KG1 (cell line): ENCODE measurements around the gene NDUFS8.

Experiments used
- DNase-seq: peaks from one replicate; lab custom pipeline; 2025; lab: John Stamatoyannopoulos, UW

Gene NDUFS8

DNA sequence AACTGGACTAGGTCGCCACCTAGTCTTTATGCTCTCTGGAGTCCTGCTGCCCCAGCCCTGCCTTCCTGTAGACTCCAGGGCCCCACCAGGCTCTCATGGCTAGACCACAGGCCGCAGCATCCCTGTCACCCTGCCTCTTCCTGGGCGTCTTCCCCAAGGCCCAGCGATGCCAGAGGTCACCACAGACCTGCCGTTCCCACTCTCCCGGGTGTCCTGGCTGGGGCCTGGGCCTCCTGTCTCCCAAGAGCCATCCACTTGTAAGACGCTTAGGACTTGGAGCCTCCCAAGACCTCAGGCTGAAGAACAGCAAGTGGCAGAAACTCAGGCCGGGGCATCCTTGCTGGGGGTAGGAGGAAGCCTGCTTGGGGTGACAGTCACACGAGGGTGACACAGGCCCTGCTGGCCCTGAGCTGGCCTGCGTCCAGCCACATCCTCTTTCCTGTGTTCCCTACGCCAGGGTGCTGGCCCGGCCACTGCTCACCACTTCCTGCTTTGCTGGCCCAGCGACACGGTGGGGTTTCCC is 6.3 kb downstream of the NDUFS8 start:
- DNase-seq: peak; percentile 80

DNA sequence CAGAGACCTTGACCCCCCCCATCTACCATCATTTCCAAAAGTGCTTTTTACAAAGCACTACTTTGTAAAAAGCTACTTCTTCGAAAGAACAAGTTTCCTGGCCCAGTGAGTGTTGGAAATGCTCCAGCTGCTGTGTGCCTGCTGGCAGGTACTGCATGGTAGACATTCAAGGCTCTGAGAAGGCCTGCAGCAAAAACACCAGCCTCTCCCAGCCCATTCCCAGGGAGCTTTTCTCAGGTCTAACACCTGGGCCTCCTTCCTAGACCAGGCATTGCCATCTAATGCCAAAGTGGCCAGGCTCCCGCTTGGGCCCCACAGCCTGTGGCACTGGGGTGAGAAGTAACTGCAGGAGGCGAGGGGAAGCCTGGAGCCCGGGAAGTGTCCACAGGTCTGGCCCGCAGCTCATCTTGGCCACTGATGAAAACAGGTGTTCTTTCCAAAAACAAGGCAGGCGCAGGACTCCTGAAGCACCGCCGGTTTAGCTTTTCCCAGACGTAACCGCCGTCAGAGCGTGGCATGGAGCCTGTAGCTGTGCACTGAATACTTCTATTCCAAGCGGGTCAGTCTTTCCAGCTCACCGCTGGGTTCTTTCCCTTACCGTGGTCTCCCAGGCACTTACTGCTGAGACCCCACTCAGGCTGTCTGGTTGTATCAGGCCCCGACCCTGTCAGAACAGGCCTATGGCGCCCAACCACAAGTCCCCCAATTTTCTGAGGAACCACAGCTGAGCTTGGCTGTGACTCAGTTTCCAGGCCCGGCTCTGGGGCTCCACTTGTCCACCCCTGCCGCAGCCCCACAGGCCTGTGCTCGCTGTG is 7.1 kb downstream of the NDUFS8 start:
- DNase-seq: peak; percentile 80

GRCh38 chr11:68038226-68038717 is 7.8 kb downstream of the NDUFS8 start:
- no peak for DNase-seq

DNA sequence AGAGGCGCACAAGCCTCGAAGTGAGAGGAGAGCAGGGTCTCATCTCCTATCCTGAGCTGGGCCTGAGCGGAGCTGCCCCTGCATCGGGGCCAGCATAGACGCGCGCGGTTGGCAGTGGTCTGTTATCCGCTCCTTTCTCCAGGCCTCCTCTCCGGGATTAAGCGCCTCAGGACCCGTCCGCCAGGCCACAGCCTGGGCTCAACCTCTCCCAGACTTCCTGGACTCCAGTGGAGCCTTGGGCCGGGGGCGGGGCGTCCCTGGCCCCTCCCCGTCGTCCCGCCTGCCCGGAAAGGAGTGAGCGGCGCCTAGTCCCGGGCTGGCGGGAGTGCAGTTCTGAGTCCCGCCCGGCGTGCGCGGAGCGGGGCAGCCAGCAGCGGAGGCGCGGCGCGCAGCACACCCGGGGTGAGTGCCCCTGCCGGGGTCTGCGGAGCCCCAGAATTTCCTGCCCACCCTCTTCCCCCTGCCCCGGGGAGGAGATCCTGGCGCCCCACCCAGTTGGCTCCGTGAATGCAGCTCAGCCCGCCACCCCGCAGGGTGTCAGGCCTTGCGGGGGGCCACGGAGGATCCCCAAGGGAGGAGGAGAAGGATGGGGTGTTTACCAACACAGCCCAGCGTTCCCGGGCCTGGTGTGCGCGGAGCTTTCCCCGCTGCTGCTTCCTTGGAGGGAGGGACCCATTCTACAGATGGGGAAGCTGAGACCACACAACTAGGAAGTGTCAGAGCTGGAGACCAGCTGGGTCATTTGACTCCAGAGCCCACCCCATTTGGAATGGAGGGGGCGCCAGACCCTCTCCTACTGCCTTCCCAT is 8.4 kb downstream of the NDUFS8 start, which contains the start of gene TCIRG1:
Gene TCIRG1 (plus strand): TSS at position 308 of the 808 bp plus-strand sequence. CDS start 2,247 bp downstream, outside the sequence.
- DNase-seq: peak; percentile 15

DNA sequence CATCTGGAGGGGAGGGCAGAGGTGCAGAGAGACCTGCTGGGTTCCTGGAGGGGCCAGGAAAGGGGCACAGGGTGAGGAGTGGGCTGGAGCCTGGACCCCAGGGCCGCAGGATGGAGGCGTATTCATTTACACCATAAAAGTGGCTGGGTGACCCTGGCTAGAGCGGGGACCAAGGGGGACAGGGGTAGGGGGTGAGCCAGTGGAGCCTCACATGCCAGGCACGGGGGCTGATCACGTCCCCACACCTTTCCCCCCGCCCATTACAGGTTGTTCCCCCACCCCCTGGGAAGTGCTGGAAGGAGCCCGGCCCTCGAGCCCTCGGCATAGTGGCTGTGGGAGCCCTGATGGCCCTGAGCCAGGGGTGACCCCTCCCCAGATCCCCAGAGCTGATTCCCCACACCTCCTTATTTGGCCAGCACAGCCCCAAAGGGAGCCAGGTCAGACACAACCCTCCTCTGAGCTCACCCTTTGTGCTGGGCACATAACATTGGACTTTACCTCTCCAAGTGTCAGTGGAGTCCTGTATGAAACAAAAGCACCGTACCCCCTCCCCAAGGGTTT is 9.1 kb downstream of the NDUFS8 start:
- no peak for DNase-seq

- DNase-seq: peak; percentile 66
Measured at GRCh38 chr11:68040101-68040956, 9.8 kb downstream of the NDUFS8 start.

GRCh38 chr11:68040957-68041591 is 10.6 kb downstream of the NDUFS8 start:
- no peak for DNase-seq

DNA sequence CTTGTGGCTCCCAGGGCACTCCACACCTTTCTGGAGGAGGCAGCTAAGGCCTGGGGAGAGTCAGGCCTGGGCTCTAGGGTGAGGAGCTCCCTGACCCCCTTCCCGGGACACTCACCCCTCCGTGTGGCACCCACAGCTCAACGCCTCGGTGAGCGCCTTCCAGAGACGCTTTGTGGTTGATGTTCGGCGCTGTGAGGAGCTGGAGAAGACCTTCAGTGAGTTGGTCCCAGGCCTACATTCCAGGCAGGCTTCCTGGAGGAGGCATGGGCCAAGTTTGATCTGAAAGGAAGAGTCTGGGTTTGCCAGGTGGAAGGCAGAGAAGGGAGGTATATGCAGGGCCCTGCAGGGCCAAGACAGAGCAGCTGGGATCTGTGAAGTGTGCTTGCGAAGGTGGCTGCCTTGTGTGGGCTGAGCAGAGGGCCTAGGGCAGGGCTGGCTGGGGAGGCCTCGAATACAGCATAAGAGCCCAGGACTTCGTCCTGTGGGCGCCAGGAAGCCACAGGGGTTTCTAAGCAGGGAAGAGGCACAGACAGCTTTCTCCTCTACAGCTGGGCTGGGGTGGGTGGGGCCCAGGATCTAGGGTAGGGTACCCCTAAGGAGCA is 11.2 kb downstream of the NDUFS8 start:
- DNase-seq: no peak

DNA sequence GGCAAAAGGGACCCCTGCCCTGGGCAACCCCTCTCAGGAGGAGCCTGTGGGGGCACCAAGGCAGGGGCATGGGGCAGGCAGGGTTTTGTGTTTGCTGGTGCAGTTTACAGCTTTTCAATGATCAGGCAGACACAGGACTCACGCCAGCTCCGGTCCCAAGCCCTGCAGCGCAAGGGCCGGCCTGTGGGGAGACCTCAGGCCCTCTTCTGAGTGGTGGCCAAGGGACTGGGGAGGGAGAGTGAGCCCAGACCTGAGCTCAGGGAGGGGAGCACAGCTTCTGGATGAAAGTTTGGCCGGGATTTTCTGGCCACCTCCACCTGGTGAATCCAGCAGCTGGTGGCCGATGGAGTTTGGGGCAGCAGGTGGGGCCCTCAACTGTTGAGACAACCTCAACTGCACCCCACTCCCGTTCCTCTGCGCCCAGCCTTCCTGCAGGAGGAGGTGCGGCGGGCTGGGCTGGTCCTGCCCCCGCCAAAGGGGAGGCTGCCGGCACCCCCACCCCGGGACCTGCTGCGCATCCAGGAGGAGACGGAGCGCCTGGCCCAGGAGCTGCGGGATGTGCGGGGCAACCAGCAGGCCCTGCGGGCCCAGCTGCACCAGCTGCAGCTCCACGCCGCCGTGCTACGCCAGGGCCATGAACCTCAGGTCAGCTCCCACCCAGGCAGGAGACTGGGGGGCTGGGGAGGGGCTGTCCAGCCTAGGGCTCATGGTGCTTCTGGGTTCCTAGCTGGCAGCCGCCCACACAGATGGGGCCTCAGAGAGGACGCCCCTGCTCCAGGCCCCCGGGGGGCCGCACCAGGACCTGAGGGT is 11.9 kb downstream of the NDUFS8 start:
- DNase-seq: no peak

GRCh38 chr11:68043029-68043348 is 12.5 kb downstream of the NDUFS8 start:
- DNase-seq: no peak

DNA sequence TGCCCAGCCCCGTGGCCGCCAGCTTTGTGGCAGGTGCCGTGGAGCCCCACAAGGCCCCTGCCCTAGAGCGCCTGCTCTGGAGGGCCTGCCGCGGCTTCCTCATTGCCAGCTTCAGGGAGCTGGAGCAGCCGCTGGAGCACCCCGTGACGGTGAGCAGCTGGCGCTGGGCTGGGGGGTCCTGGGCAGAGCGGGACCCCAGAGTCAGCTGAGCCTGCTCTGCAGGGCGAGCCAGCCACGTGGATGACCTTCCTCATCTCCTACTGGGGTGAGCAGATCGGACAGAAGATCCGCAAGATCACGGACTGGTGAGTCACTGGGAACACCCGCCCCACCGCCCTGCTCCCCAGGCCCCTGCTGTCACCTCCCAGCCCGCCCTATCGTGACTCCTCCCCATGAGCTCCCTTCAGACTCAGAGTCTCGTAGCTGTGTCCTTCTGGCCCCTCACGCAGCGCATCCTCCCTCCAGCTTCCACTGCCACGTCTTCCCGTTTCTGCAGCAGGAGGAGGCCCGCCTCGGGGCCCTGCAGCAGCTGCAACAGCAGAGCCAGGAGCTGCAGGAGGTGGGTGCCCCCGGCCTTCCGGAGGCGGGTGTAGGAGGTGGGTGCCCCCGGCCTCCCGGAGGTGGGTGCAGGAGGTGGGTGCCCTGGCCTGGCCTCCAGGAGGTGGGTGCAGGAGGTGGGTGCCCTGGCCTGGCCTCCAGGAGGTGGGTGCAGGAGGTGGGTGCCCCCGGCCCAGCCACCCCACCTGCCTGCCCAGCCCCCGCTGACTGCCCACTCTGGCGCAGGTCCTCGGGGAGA is 13.1 kb downstream of the NDUFS8 start:
- no peak for DNase-seq

- no peak for DNase-seq
Measured at GRCh38 chr11:68044145-68044813, 13.8 kb downstream of the NDUFS8 start.

DNA sequence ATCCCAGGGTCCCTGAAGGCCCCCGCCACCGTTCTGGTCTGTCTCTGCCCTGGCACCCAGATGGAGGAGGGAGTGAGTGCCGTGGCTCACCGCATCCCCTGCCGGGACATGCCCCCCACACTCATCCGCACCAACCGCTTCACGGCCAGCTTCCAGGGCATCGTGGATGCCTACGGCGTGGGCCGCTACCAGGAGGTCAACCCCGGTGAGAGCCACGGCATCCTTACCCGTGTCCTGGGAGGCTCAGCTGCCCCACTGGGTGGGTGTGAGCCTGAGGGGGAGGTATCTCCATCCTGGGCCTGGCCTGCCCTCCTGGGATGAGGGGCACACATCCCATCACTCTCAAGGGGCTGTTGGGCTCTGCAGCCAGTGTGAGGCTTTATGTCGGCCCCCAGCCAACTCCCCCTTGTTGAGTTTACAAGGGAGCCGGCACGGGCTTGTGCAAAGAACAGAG is 14.4 kb downstream of the NDUFS8 start:
- DNase-seq: no peak

DNA sequence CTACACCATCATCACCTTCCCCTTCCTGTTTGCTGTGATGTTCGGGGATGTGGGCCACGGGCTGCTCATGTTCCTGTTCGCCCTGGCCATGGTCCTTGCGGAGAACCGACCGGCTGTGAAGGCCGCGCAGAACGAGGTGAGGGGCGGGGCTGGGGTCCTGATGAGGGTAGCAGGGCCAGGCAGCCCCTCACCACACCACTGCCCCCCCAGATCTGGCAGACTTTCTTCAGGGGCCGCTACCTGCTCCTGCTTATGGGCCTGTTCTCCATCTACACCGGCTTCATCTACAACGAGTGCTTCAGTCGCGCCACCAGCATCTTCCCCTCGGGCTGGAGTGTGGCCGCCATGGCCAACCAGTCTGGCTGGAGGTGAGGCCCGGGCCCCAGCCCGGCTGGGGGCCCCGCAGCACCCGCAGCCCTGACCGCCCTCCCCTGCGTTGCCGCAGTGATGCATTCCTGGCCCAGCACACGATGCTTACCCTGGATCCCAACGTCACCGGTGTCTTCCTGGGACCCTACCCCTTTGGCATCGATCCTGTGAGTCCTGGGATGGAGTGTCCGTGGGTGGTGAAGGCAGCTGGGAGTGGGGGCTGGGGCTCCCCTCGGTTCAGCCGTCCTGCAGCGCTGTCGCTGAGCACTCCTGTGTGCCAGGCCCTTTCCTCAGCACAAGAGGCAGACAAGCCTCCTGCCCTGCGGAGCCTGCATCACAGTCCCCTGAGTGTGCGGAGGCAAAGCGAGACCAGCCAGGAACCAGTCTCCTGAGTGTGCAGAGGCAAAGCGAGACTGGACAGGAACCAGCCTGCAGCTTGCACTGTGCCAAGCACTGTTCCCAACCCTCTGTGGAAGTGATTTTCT is 17.2 kb downstream of the NDUFS8 start:
- no peak for DNase-seq

- DNase-seq: no peak
Measured at GRCh38 chr11:68048681-68049508, 18.4 kb downstream of the NDUFS8 start.
